Thyroid gland (tissue), 4 donors: ENCODE measurements around the gene ZGPAT.

Experiments
- CTCF ChIP-seq, 6 experiments: fragments of 200-600 bp in 3 of 6; fragments of 450-650 bp in 3 of 6; sonication (generic) in 3 of 6; IDR thresholded peaks; one replicate each; pipeline ENCODE4 v1.5.1; 2016 to 2019; ENCODE audit warnings: antibody characterized with exemption in 6 of 6, mild to moderate bottlenecking in 2 of 6, inconsistent platforms in 1 of 6, moderate library complexity in 1 of 6
- POLR2A ChIP-seq, 2 donors: fragments of 450-650 bp; IDR thresholded peaks; one replicate each; pipeline ENCODE4 v1.6.1; 2017; ENCODE audit warnings: antibody characterized with exemption in 2 of 2, mild to moderate bottlenecking in 2 of 2, moderate library complexity in 1 of 2

- TF ChIP-seq CTCF (IDR thresholded peaks at IDR 0.05): no peak
- no peak for TF ChIP-seq POLR2A (IDR thresholded peaks at IDR 0.05)
These were observed 29.3 kb downstream of the ZGPAT start for GRCh38 chr20:63736893-63737694.
